ENCODE data around the gene BMPR1A.

The BMPR1A gene

GRCh38 chr10:86870679-86871078, 114.3 kb downstream of the BMPR1A start:
- no peak for DNase-seq
- H3K27ac Mint-ChIP-seq, result no peak overlapping the region
- no peak overlapping the region for H3K4me3 Mint-ChIP-seq
- no peaks in the 10 kb centered on the region for H3K9me3 Mint-ChIP-seq
- H3K27me3 Mint-ChIP-seq, result no peaks in the 10 kb centered on the region
- H3K4me1 Mint-ChIP-seq (ENCODE audit: low read depth), result no peaks in the 10 kb centered on the region
- no peaks in the 10 kb centered on the region for H3K36me3 Mint-ChIP-seq (ENCODE audit: low read depth)

- H3K4me1 Mint-ChIP-seq (ENCODE audit: low read depth), result no peaks in the 10 kb centered on the region
- H3K36me3 Mint-ChIP-seq (ENCODE audit: low read depth), result no peaks in the 10 kb centered on the region
- no peak overlapping the region for H3K4me3 Mint-ChIP-seq
- DNase-seq, result no peak
- H3K27me3 Mint-ChIP-seq, result no peaks in the 10 kb centered on the region
- H3K27ac Mint-ChIP-seq, result no peak overlapping the region
- no peaks in the 10 kb centered on the region for H3K9me3 Mint-ChIP-seq
These were observed 115.3 kb downstream of the BMPR1A start for GRCh38 chr10:86871563-86872183.

GRCh38 chr10:86872757-86873156, 116.3 kb downstream of the BMPR1A start:
- Mint-ChIP-seq H3K36me3 (ENCODE audit: low read depth) (no peaks in the 10 kb centered on the region), H3K4me1 (ENCODE audit: low read depth) (no peaks in the 10 kb centered on the region)

GRCh38 chr10:86876748-86877147, 120.3 kb downstream of the BMPR1A start:
- no peaks in the 10 kb centered on the region for H3K9me3 Mint-ChIP-seq
- no peaks in the 10 kb centered on the region for H3K4me1 Mint-ChIP-seq (ENCODE audit: low read depth)
- no peak for DNase-seq
- no peaks in the 10 kb centered on the region for H3K27me3 Mint-ChIP-seq
- no peaks in the 10 kb centered on the region for H3K36me3 Mint-ChIP-seq (ENCODE audit: low read depth)
- H3K4me3 Mint-ChIP-seq, result no peak overlapping the region
- no peak overlapping the region for H3K27ac Mint-ChIP-seq

More at GRCh38 chr10:86872757-86873156, 116.3 kb downstream of the BMPR1A start:
- H3K27me3 Mint-ChIP-seq, result no peaks in the 10 kb centered on the region
- no peak for DNase-seq
- H3K9me3 Mint-ChIP-seq, result no peaks in the 10 kb centered on the region
- H3K27ac Mint-ChIP-seq, result no peak overlapping the region
- no peak overlapping the region for H3K4me3 Mint-ChIP-seq

GRCh38 chr10:86878983-86879713, 122.7 kb downstream of the BMPR1A start:
- no peak overlapping the region for H3K4me3 Mint-ChIP-seq
- H3K27me3 Mint-ChIP-seq, result no peaks in the 10 kb centered on the region
- no peaks in the 10 kb centered on the region for H3K4me1 Mint-ChIP-seq (ENCODE audit: low read depth)
- DNase-seq, result no peak
- H3K36me3 Mint-ChIP-seq (ENCODE audit: low read depth), result no peaks in the 10 kb centered on the region
- no peaks in the 10 kb centered on the region for H3K9me3 Mint-ChIP-seq
- no peak overlapping the region for H3K27ac Mint-ChIP-seq

- Mint-ChIP-seq H3K9me3 (no peaks in the 10 kb centered on the region), H3K4me3 (no peak overlapping the region), H3K27ac (no peak overlapping the region), H3K36me3 (ENCODE audit: low read depth) (no peaks in the 10 kb centered on the region), H3K27me3 (no peaks in the 10 kb centered on the region), H3K4me1 (ENCODE audit: low read depth) (no peaks in the 10 kb centered on the region)
- DNase-seq, result no peak
These were observed 124.6 kb downstream of the BMPR1A start for GRCh38 chr10:86880971-86881370.

- Mint-ChIP-seq H3K9me3 (no peaks in the 10 kb centered on the region), H3K27me3 (no peaks in the 10 kb centered on the region), H3K27ac (peak overlapping the region; percentile 22), H3K36me3 (ENCODE audit: low read depth) (peaks cover 6% of the 10 kb centered on the region), H3K4me1 (ENCODE audit: low read depth) (peaks cover 7% of the 10 kb centered on the region), H3K4me3 (no peak overlapping the region)
- DNase-seq, result no peak
These were observed 132.4 kb downstream of the BMPR1A start for GRCh38 chr10:86888585-86889381.

- Mint-ChIP-seq H3K36me3 (ENCODE audit: low read depth) (peaks cover 6% of the 10 kb centered on the region), H3K27ac (no peak overlapping the region), H3K4me3 (no peak overlapping the region), H3K4me1 (ENCODE audit: low read depth) (peaks cover 7% of the 10 kb centered on the region), H3K9me3 (no peaks in the 10 kb centered on the region), H3K27me3 (no peaks in the 10 kb centered on the region)
- no peak for DNase-seq
These were observed 133.6 kb downstream of the BMPR1A start for GRCh38 chr10:86889997-86890396.

GRCh38 chr10:86898511-86898910, 142.1 kb downstream of the BMPR1A start:
- H3K9me3 Mint-ChIP-seq, result no peaks in the 10 kb centered on the region
- H3K27me3 Mint-ChIP-seq, result no peaks in the 10 kb centered on the region
- no peaks in the 10 kb centered on the region for H3K4me1 Mint-ChIP-seq (ENCODE audit: low read depth)
- DNase-seq, result no peak
- H3K27ac Mint-ChIP-seq, result no peak overlapping the region
- H3K36me3 Mint-ChIP-seq (ENCODE audit: low read depth), result peaks cover 5% of the 10 kb centered on the region
- H3K4me3 Mint-ChIP-seq, result no peak overlapping the region

GRCh38 chr10:86899132-86899531, 142.7 kb downstream of the BMPR1A start:
- no peak for DNase-seq
- no peaks in the 10 kb centered on the region for H3K4me1 Mint-ChIP-seq (ENCODE audit: low read depth)
- H3K36me3 Mint-ChIP-seq (ENCODE audit: low read depth), result peaks cover 6% of the 10 kb centered on the region
- no peaks in the 10 kb centered on the region for H3K9me3 Mint-ChIP-seq
- H3K4me3 Mint-ChIP-seq, result no peak overlapping the region
- no peak overlapping the region for H3K27ac Mint-ChIP-seq
- H3K27me3 Mint-ChIP-seq, result no peaks in the 10 kb centered on the region

- no peak overlapping the region for H3K27ac Mint-ChIP-seq
- H3K9me3 Mint-ChIP-seq, result no peaks in the 10 kb centered on the region
- H3K27me3 Mint-ChIP-seq, result no peaks in the 10 kb centered on the region
- no peak for DNase-seq
- H3K36me3 Mint-ChIP-seq (ENCODE audit: low read depth), result peaks cover 10% of the 10 kb centered on the region
- H3K4me3 Mint-ChIP-seq, result no peak overlapping the region
- H3K4me1 Mint-ChIP-seq (ENCODE audit: low read depth), result no peaks in the 10 kb centered on the region
These were observed 143.4 kb downstream of the BMPR1A start for GRCh38 chr10:86899670-86900276.

GRCh38 chr10:86900955-86901354, 144.5 kb downstream of the BMPR1A start:
- Mint-ChIP-seq H3K4me1 (ENCODE audit: low read depth) (no peaks in the 10 kb centered on the region), H3K4me3 (no peak overlapping the region), H3K27ac (no peak overlapping the region), H3K36me3 (ENCODE audit: low read depth) (peaks cover 15% of the 10 kb centered on the region), H3K27me3 (no peaks in the 10 kb centered on the region), H3K9me3 (no peaks in the 10 kb centered on the region)
- DNase-seq, result no peak

- no peaks in the 10 kb centered on the region for H3K4me1 Mint-ChIP-seq (ENCODE audit: low read depth)
- H3K27me3 Mint-ChIP-seq, result no peaks in the 10 kb centered on the region
- H3K9me3 Mint-ChIP-seq, result peaks cover 4% of the 10 kb centered on the region
- H3K36me3 Mint-ChIP-seq (ENCODE audit: low read depth), result peaks cover 27% of the 10 kb centered on the region
- no peak overlapping the region for H3K4me3 Mint-ChIP-seq
- no peak for DNase-seq
- no peak overlapping the region for H3K27ac Mint-ChIP-seq
These were observed 148.2 kb downstream of the BMPR1A start for GRCh38 chr10:86904600-86904999.

GRCh38 chr10:86905429-86905828, 149.0 kb downstream of the BMPR1A start:
- no peak for DNase-seq
- H3K36me3 Mint-ChIP-seq (ENCODE audit: low read depth), result peaks cover 24% of the 10 kb centered on the region
- H3K9me3 Mint-ChIP-seq, result peaks cover 4% of the 10 kb centered on the region
- H3K4me1 Mint-ChIP-seq (ENCODE audit: low read depth), result no peaks in the 10 kb centered on the region
- H3K27ac Mint-ChIP-seq, result no peak overlapping the region
- H3K27me3 Mint-ChIP-seq, result no peaks in the 10 kb centered on the region
- no peak overlapping the region for H3K4me3 Mint-ChIP-seq

All from activated T-cell treated with anti-CD3 and anti-CD28 coated beads, Interleukin-2, amount 50 U/mL, for 24 hours (primary cell).